Activated CD4-positive, CD25-positive, alpha-beta regulatory T cell (primary cell): ENCODE measurements around the gene CGRRF1.

ENCODE experiments used
- DNase-seq, 4 experiments: peaks; one replicate each; lab custom pipeline; 2025; lab: John Stamatoyannopoulos, UW

CGRRF1 gene

DNA sequence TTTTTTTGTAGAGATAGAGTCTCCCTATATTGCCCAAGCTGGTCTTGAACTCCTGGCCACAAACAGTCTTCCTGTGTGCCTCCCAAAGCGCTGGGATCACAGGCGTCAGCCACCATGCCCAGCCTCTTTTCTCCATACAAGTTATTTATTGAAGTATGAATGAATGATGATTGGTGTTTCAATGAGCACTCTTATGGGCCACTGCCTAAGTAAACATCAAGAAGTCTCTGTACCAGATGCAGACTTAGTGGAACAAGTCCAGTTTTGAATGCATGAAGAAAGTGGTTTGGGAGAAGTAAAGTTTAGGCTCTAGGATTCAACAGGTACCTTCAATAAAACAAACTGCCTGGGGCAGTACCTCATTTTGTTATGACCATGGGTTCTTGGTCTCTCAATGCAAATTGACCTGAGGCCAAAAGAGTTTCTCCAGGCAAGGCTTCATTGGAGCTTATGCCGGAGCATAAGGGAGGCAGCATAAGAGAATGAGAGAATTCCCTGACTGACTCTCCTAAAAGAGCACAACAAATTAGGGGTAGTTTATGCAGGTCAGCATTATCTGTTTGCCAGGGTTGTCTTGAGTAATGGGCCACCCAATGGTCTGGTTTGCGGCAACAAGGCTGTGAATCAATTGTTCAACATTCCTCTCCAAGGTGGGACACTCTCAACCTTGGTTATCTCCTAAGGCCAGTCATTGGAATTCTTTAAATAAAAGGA lies 19.8 kb upstream of the CGRRF1 start:
- no peak for DNase-seq

DNA sequence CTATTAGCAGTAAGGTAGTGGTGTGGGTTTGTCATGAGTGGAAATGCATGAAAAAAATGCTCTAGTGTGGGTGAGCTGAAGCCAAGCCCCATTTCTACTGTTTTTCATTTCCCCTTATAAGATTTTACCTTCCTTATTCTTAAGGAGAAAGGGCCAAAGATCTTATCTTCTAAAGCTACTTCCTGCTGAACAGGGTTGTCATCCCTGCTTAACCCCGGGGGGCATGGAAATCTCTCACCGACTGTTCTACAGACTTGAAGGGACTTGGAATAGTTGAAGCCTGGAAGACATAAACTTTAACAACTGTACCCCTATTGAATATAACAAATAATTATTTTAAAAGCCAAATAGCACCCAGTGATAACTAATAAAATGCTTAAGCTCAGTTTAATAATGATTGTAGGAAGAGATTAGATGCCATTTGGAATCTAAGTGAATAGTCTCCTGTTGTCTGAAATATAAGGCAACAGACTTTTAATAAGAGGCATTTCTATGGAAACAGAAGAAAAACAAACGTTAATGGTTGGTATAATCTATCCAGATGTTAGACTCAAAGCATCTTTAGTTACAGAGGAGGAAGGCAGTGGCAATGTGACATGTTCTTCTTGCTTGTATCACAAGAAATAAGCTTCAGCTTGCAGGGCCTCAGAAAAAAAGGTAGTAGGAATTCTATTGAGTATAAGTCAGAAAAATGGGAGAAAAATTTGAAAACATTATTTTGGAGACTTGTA lies 19.1 kb upstream of the CGRRF1 start:
- no peak for DNase-seq

DNA sequence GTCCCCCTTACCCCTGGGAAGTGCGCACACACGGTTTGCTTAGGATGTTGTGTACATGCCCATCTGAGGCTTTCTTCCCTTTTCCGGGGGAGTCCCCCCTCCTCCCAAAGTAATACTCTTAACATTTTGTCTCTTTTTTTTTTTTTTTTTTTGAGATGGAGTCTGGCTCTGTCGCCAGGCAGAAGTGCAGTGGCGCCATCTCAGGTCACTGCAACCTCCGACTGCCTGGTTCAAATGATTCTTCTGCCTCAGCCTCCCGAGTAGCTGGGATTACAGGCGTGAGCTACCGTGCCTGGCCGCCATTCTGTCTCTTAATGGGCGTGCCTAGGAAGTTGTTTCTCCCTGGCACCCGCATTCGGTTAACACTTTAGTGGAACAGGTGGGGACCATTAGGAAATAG lies 16.4 kb upstream of the CGRRF1 start:
- no peak for DNase-seq

DNA sequence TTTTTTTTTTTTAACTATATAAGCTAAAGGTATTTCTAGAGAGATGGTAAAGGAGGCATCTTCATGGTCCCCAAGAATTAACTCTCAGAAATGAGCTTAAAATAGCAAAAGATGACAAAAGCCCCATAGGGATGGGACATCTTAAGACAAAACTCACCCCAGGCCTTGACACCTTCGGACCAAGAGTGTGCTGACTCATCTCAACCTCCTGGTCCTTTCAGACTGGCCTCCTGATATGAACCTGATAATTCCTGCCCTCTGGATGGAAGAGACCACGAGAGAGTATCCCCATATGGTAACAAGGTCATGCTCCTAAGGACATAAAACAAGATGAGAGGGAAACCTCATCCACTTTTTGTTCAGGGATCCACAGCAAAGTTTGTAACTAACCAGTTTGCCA lies 12.5 kb upstream of the CGRRF1 start:
- DNase-seq: no peak

DNA sequence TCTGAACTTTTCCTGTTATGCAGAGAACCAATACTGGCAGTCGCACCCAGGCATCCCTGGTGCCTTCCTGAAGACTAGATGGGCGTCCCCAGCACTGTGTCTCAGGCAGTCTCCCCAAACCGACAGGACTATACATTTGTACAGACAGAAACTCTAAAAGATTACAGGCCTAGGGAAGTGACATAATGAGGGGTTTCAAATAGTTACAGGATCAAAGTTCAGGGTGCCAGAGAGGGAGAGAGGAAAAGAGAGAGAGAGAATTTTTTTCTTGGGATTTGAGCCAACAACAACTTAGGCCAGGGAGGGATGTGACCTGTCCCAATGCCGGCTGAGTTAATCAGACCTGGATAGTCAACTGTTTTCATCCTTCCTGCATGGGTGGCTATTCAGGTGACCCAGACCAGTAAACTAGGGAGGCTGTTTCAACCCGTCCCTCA lies 11.6 kb upstream of the CGRRF1 start:
- DNase-seq: no peak

DNA sequence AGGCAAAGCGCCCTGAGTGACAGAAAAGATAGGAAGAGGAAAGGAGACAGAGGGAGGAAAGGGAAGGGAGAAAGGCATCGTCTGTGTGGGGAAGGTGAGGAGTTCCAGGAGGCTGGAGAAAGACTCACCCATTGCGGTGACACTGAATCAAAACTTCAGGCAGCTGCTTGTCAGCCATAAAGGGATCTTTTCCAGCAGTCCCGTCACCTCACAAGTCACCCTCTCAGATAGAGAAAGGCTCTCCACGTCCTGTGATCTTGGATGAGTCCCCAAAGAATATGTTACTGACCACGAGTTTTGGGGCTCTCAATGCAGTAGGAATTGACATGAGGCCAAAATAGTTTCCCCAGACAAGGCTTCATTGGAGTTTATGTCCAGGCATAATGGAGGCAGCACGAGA lies 11.1 kb upstream of the CGRRF1 start:
- no peak for DNase-seq

DNA sequence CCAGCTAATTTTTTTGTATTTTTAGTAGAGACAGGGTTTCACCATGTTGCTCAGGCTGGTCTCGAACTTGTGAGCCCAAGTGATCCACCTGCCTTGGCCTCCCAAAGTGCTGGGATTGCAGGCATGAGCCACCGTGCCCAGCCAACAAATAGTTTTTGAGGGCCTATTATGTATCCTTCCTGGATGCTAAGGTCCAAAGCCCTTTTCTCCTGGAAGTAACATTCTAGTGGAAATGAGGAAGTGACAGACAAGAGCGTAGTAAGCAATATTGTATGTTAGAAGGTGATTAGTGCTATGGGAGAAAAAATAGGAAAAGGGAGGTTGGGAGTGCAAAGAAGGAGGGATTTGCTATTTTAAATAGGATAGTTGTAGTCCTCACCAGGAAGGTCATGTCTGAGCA lies 9.0 kb upstream of the CGRRF1 start:
- DNase-seq: no peak

DNA sequence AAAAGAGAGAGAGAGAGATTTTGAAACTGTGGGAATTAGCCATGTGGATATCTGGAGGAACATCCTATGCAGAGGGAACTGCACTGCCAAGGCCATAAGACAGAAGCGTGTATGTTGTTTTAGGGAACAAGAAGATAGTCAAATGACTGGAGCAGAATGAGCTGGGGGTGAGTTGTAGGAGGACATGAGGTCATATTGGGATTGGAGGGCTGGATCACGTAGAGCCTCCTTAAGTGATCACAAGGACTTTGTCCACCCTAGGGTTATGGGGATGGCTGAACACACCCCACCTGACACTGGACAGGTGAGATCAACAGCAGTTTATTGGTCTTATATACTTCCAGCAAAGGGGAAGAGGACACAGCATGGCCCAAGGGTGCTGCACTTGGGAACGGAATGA lies 8.2 kb upstream of the CGRRF1 start:
- DNase-seq: no peak

DNA sequence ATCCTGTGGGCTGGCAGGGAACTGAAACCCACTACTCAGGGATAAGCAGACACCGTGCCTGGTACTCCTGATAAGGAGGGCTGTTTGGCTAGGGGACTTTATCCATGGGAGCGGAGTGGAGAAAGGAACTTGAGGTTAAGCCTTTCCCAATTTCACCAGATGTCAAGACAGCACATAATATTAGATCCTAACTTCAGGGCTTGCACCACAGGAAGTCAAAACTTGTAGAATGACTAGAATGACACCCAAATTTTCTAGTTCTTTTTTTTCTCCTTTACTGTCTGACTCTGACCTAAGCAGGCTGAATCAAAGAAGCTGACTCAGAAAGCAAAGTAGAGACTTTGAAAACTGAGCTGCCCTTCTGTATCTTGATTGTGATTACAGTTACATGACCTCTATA lies 7.1 kb upstream of the CGRRF1 start:
- DNase-seq: no peak

DNA sequence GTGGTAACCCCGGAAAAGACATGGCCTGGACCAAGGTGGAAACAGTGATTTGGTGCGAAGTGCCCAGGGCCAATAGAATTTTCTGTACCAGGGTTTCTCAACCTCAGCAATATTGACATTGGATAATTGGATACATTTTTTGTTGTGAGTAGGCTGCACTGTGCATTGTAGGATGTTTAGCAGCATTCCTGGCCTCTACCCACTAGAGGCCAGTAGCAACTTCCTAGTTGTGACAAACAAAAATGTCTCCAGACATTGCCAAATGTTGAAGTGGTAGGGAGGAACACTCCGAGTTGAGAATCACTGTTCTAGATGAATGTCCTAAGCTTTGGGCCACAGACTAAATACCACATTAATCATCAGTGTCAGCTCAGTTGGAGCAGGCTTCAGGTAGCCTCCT lies 6.2 kb upstream of the CGRRF1 start:
- no peak for DNase-seq

DNA sequence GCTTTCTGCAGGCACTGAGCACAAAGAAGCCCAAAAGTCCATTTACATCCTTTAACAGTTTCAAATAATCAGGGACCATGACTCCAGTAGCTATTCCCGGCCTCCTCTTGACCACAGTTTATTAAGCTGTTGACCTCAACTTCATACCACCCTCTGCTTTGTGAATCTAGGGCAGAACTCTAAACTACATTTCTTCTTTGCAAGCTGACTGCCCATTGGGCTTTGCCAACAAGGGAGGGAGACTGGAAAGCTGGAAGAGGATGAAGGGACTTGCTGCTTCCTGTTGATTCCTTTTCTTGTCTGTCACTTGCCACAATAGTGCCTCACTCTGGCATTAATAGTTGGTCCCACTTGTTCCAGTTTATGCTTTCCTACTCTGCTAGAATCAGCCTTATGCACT lies 2.7 kb downstream of the CGRRF1 start:
- DNase-seq: no peak

DNA sequence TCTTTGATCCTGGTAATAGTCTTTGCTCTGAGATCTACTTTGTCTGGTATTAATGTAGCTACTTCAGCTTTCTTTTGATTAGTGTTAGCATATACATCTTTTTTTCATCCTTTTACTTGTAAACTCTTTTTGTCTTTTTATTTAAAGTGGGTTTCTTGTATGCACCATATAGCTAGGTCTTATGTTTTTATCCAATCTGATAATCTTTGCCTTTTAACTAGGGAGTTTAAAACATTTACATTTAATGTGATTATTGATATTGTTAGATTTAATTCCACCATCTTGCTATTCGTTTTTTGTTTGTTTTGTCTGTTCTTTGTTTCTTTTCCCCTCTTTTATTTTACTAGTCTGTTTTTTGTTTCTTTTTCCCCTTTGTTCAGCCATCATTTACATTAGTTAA lies 6.0 kb downstream of the CGRRF1 start:
- DNase-seq: no peak

DNA sequence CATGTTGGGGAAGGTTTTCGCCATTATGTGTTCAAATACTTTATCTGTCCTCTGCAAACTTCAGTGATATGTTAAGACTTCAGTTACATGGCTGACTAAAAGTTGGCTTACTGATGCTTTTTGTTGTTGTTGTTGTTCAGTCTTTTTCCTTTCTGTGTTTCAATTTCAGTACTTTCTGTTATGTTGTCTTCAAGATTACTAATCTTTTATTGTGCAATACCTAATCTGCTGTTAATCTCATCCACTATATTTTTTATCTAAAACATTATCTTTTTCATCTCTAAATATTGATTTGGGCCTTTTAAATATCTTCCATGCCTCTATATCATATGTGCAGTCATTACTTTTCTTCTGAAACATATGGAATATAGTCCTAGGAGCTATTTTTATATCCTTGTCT lies 7.0 kb downstream of the CGRRF1 start:
- DNase-seq: no peak

DNA sequence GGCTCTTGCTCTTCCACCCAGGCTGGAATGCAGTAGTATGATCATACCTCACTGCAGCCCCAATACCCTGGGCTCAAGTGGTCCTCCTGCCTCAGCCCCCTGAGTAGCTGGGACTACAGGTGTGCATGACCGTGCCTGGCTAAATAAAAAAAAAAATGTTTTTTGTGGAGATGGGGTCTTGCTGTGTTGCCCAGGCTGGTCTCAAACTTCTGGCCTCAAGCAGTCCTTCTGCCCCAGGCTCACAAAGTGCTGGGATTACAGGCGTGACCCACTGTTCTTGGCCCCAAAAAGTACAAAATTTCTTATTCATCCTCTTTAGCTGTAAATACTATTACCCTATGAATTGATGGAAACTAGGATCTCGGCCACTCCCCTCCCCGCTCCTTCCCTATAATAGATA lies 14.7 kb downstream of the CGRRF1 start:
- DNase-seq: no peak

DNA sequence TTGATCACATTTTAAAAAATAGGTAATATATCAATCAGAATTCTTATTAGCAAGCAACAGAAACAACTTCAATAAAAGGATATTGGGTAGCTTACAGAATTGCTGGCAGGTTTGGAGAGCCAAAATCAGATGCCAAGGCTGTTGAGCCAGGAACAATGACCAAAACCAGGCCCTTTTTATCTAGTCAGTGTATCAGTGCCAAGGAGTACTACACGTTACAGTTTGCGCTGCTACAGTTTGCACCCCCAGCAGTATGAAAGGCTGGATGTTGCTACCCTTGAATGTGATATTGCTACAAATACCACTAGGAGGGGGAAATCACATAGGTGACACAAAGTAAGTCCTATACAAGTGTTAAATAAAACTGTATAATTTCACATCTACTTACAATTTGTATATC lies 19.3 kb downstream of the CGRRF1 start:
- no peak for DNase-seq

DNA sequence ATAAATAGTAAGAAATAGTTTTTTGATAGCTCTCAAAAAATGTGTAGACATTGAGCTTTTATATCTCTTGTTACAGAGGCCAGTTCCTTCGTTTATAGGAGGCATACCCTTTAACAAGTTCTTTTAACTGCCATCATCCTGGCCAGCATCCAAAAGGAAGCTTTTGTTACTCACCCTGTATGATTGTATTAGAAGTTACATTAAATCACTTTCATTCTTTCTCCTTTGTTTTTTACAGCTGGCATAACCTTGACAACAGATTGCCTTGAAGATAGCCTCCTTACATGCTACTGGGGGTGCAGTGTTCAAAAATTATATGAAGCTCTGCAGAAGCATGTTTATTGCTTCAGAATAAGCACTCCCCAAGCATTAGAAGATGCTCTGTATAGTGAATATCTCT lies 20.1 kb downstream of the CGRRF1 start:
- DNase-seq: no peak

DNA sequence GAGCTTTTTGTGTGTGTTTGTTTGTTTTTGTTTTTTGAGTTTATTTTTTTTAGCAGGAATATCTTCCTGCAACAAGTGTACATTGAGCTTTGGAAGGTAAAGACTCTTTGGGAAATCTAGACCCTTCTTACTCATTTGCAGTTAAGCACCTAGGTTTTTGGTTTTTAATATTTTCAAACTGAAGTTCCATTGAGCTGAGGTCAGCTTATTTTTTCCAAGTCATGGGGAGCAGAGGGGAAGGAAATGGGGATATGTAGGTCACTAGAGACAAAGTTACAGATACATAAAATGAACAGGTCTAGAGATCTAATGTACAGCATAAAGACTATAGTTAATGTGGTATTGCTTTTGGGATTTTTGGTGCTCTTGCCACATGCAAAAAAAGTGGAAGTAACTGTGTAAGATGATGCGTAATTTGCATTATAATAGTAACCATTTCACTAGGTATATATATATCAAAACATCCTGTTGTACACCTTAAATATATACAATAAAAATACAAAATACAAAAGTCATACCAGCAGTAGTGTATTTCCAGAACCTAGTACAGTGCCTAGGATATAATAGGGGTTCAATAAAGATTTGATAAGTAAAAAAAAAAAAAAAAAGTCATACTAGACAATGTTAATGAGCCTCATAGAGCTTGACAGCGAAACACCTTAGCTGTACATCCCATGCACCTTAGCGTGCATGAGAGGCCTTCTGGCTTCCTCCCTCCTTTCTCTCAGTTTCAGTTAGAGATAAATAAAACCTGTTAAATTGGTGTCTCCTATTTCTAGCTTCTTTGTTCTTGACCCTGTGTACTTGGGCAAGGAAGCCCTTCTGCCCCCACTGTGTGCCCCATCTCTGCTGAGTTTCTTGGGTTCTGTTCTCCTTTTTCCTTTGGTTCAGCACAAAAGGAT lies 22.7 kb downstream of the CGRRF1 start:
- DNase-seq: no peak

DNA sequence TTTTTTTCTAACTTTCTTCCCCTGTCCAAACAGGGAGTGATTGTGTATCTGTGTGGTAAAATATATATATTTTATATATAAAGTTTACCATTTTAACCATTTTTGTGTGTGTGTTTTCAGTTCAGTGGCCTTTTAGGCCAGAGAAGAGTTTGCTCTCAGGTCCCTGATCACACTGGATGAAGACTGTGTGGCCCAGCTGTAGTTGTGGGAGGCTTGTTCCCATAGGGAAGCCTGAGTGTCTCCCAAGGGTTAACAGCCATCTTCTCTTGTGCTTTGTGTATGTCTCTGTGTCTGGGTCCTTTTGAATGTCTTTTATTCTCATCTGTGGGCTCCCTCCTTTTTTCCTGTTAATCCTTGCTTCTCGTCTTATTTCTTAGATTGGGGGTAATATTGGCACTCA lies 23.4 kb downstream of the CGRRF1 start:
- DNase-seq: no peak

DNA sequence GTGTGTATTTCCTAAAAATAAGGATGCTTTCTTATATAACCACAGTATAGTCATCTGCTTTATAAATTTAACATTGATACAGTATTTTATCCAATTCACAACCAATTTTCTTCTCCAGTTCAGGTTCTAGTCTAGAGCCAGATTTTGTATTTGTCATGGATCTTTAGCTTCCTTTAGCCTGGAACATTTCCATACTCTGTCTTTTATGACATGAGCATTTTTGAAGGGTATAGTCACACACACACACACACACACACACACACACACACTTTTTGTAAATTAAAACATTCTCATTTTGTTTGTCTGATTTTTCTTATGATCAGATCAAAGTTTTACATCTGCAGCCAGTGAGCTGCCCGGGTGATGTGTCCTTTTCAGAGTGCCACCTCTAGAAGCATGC lies 25.4 kb downstream of the CGRRF1 start:
- DNase-seq: no peak

DNA sequence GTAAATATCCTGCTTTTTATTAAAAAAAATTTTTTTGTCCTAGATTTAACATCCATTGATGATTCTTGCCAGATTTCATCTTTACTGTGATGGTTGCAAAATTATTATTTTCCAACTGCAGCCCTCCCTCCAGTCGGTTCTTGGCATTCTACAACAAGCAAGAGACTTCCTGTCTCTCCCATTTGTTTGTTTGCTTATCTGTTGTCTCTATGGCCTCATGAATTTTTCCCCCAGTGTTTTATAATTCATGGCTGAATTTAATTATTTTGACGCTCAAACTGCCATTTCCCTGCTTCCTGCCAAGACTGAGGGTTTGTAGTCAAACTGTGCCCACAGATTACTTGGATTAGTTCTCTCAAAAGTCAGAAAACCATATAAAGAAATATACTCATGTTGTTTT lies 25.9 kb downstream of the CGRRF1 start:
- DNase-seq: no peak

DNA sequence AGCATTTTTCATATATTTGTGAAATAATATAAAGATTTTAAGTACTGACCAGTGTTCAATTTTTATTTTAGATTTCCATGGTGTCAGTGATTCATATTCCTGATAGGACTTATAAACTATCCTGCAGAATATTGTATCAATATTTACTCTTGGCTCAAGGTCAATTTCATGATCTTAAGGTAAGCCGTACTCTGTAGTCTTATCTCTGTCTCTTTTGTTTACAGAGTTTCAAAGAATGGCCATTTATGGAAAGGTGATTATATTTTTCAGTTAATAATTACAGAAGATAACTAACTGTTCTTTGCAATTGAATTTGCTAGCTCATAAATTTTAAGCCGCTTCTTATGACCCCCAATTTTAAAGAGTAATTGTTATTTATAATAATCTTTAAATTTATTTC lies 27.9 kb downstream of the CGRRF1 start:
- DNase-seq: no peak

DNA sequence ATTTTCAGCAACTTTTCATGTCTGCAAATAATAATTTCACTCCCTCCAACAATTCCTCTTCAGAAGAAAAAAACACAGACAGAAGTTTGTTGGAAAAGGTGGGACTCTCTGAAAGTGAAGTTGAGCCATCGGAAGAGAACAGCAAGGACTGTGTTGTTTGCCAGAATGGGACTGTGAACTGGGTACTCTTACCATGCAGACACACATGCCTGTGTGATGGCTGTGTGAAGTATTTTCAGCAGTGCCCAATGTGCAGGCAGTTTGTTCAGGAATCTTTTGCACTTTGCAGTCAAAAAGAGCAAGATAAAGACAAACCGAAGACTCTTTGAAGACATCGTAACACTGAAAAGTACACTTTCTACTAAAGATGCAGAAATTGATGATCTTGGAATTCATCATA lies 28.3 kb downstream of the CGRRF1 start:
- DNase-seq: no peak

DNA sequence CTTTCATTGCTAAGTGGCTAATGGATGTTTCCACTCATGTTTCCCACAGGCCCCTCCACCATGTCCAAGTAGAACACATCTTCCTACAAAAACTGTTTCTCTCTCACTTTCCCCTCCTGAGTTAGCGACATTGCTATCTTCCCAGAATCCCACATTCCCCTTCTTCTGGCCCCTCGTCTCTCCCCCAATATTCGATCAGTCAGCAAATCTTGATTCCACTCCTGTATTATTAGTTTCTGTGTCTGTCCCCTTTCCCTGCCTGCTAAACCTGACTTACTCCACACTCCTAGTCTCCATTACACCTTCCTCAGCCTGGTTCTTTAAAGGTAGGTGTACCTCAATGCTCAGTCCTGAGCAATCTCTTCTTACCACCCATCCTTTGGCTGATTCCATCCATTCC lies 37.9 kb downstream of the CGRRF1 start:
- no peak for DNase-seq
